ENCODE measurements around the gene GINS1. TPM values are rescaled to one million over a fixed set of nuclear protein-coding genes. Genes with fewer than 3 reads are reported as not detected.

GINS1 gene
- total and polyA plus RNA-seq, 2 experiments from 2014 or later = 32.0 to 65.4 TPM

GRCh38 chr20:25364879-25365699 lies 42.4 kb upstream of the GINS1 start:
- Mint-ChIP-seq H3K36me3 (ENCODE audit: low read depth) (peaks cover 27% of the 10 kb centered on the region), H3K27ac (no peak overlapping the region), H3K4me1 (peaks cover 25% of the 10 kb centered on the region), H3K27me3 (ENCODE audit: insufficient read depth, low read depth, poor library complexity) (peaks cover 6% of the 10 kb centered on the region), H3K9me3 (peaks cover 9% of the 10 kb centered on the region; the same call in 2 of the 3 replicates), H3K4me3 (no peak overlapping the region)
- Histone ChIP-seq H3F3A (replicated peaks; ENCODE audit: low read depth) (0 out of 2 replicates have a peak, but pooled peaks cover 5% of the 10 kb centered on the region), H3K79me2 (replicated peaks; ENCODE audit: insufficient read depth) (peaks cover 99% of the 10 kb centered on the region), H3K27me3 (ENCODE audit: insufficient read depth) (no peaks in the 10 kb centered on the region), H3K4me1 (ENCODE audit: insufficient read depth) (peaks cover 34% of the 10 kb centered on the region), H3K27ac (ENCODE audit: low read depth) (peak overlapping the region; percentile 59; the same call in 1 of the 2 replicates), H3K9me2 (ENCODE audit: insufficient read depth) (peaks cover 11% of the 10 kb centered on the region; the same call in 1 of the 2 replicates), H4K20me1 (replicated peaks; ENCODE audit: insufficient read depth) (peaks cover 12% of the 10 kb centered on the region; the same call in 1 of the 2 replicates), H2AFZ (no peak overlapping the region), H3K36me3 (ENCODE audit: insufficient read depth) (no peaks in the 10 kb centered on the region), H3K4me2 (peak overlapping the region; percentile 45; the same call in 1 of the 2 replicates), H3K4me3 (no peak overlapping the region)
- ATAC-seq (peak; percentile 71), DNase-seq (ENCODE audit: low spot score) (no peak)
- no peak for TF ChIP-seq JUNB (IDR thresholded peaks at IDR 0.05; ENCODE audit: unreplicated experiment)

- DNase-seq (ENCODE audit: low spot score) (no peak), ATAC-seq (no peak)
- H3K27ac Mint-ChIP-seq = no peak overlapping the region
- no peak overlapping the region for H2AFZ ChIP-seq
- no peaks in the 10 kb centered on the region for H3K36me3 ChIP-seq (ENCODE audit: insufficient read depth)
- peaks cover 22% of the 10 kb centered on the region for H4K20me1 ChIP-seq (replicated peaks; ENCODE audit: insufficient read depth)
- H3K4me3 Mint-ChIP-seq = no peak overlapping the region
- H3K79me2 ChIP-seq (replicated peaks; ENCODE audit: insufficient read depth) = peaks cover 98% of the 10 kb centered on the region
- peaks cover 8% of the 10 kb centered on the region for H3K27me3 Mint-ChIP-seq (ENCODE audit: insufficient read depth, low read depth, poor library complexity)
- peak overlapping the region; percentile 60; the same call in 1 of the 2 replicates for H3K27ac ChIP-seq (ENCODE audit: low read depth)
- peaks cover 9% of the 10 kb centered on the region; the same call in 2 of the 3 replicates for H3K9me3 Mint-ChIP-seq
- peaks cover 37% of the 10 kb centered on the region for H3K36me3 Mint-ChIP-seq (ENCODE audit: low read depth)
- H3K27me3 ChIP-seq (ENCODE audit: insufficient read depth) = no peaks in the 10 kb centered on the region
- H3K4me1 Mint-ChIP-seq = peaks cover 16% of the 10 kb centered on the region
- no peak overlapping the region for H3K4me2 ChIP-seq
- 0 out of 2 replicates have a peak, but pooled peaks cover 8% of the 10 kb centered on the region for H3F3A ChIP-seq (replicated peaks; ENCODE audit: low read depth)
- H3K4me1 ChIP-seq (ENCODE audit: insufficient read depth) = peaks cover 23% of the 10 kb centered on the region
- H3K9me2 ChIP-seq (ENCODE audit: insufficient read depth) = peaks cover 11% of the 10 kb centered on the region; the same call in 1 of the 2 replicates
- no peak overlapping the region for H3K4me3 ChIP-seq
- TF ChIP-seq NANOG (IDR thresholded peaks at IDR 0.05; ENCODE audit: borderline replicate concordance) (no peak), STAT1 (IDR thresholded peaks at IDR 0.05; ENCODE audit: unreplicated experiment) (no peak), CREB1 (CRISPR knock-in tag; IDR thresholded peaks at IDR 0.05; ENCODE audit: low read depth) (no peak), ZNF331 (CRISPR knock-in tag; IDR thresholded peaks at IDR 0.05; ENCODE audit: low read depth) (no peak), ZNF462 (CRISPR knock-in tag; IDR thresholded peaks at IDR 0.05) (no peak), ETS1 (IDR thresholded peaks at IDR 0.05) (no peak), ZNF114 (CRISPR knock-in tag; IDR thresholded peaks at IDR 0.05) (no peak), CTCF (conservative IDR thresholded peaks at IDR 0.05; ENCODE audit: low read depth in 2 of 2) (no peak), POLR2AphosphoS5 (IDR thresholded peaks at IDR 0.05; ENCODE audit: low read depth) (no peak), EZH2phosphoT487 (IDR thresholded peaks at IDR 0.05; ENCODE audit: unreplicated experiment) (no peak)
Observed at GRCh38 chr20:25368526-25368925, 38.9 kb upstream of the GINS1 start.
